Trophoblast cell (in vitro differentiated cells and primary cell): ENCODE measurements around the gene COQ2.
"Not testable (repeated sequence)": the region's sequence is repeated elsewhere in the genome, so short reads cannot be mapped to it uniquely, and the experiment has no call there.

Experiments used
- DNase-seq, 2 donors: peaks; one replicate each; pipeline ENCODE4 v3.0.0-alpha.2; 2016
- H2AFZ ChIP-seq: 2 replicates; pipeline ENCODE4 v1.6.1; 2013; ENCODE audit warnings: low read length, moderate library complexity, mild to moderate bottlenecking; ENCODE audit not compliant: insufficient read depth, poor library complexity
- H2AK5ac ChIP-seq: 2 replicates; pipeline ENCODE4 v1.6.1; 2013; ENCODE audit warnings: mild to moderate bottlenecking, low read length
- H2BK120ac ChIP-seq: 2 replicates; pipeline ENCODE4 v1.6.1; 2013; ENCODE audit warnings: low read length, mild to moderate bottlenecking, moderate library complexity; ENCODE audit not compliant: insufficient read depth, poor library complexity
- H2BK12ac ChIP-seq: 2 replicates; pipeline ENCODE4 v1.6.1; 2013; ENCODE audit warnings: mild to moderate bottlenecking, low read length, moderate library complexity
- H2BK5ac ChIP-seq: 2 replicates; pipeline ENCODE4 v1.6.1; 2013; ENCODE audit warnings: low read length, low read depth, moderate library complexity, mild to moderate bottlenecking; ENCODE audit not compliant: poor library complexity
- H3K14ac ChIP-seq: 2 replicates; pipeline ENCODE4 v1.6.1; 2013; ENCODE audit warnings: mild to moderate bottlenecking, low read length
- H3K18ac ChIP-seq: 2 replicates; pipeline ENCODE4 v1.6.1; 2013; ENCODE audit warnings: mild to moderate bottlenecking, low read length
- H3K23ac ChIP-seq: 2 replicates; pipeline ENCODE4 v1.6.1; 2013; ENCODE audit warnings: low read length
- H3K27ac ChIP-seq: 2 replicates; pipeline ENCODE4 v1.5.1; 2013; ENCODE audit warnings: low read depth, mild to moderate bottlenecking, inconsistent platforms, low read length, moderate library complexity
- H3K27me3 ChIP-seq: 2 replicates; pipeline ENCODE4 v1.6.1; 2013; ENCODE audit warnings: inconsistent platforms, mild to moderate bottlenecking, low read length, moderate library complexity; ENCODE audit not compliant: insufficient read depth
- H3K36me3 ChIP-seq, 2 experiments: 1 replicate in 1 of 2; 2 replicates in 1 of 2; pipeline ENCODE4 v1.6.1; 2013; ENCODE audit warnings: low read length in 2 of 2, mild to moderate bottlenecking in 2 of 2, moderate library complexity in 1 of 2; ENCODE audit not compliant: insufficient read depth in 2 of 2, control insufficient read depth in 1 of 2
- H3K4ac ChIP-seq: 2 replicates; pipeline ENCODE4 v1.6.1; 2013; ENCODE audit warnings: low read depth, mild to moderate bottlenecking, low read length, moderate library complexity
- H3K4me1 ChIP-seq, 2 experiments: 1 replicate in 1 of 2; 2 replicates in 1 of 2; pipeline ENCODE4 v1.6.1; 2013; ENCODE audit warnings: low read length in 2 of 2, mild to moderate bottlenecking in 2 of 2, moderate library complexity in 1 of 2; ENCODE audit not compliant: insufficient read depth in 2 of 2, control insufficient read depth in 1 of 2
- H3K4me2 ChIP-seq: 2 replicates; pipeline ENCODE4 v1.6.1; 2013; ENCODE audit warnings: inconsistent platforms, mild to moderate bottlenecking, low read length, moderate library complexity
- H3K4me3 ChIP-seq: 2 replicates; pipeline ENCODE4 v1.5.1; 2013; ENCODE audit warnings: mild to moderate bottlenecking, low read depth, low read length, inconsistent platforms
- H3K79me1 ChIP-seq: one replicate; pipeline ENCODE4 v1.6.1; 2013; ENCODE audit warnings: low read length
- H3K79me2 ChIP-seq: 2 replicates; pipeline ENCODE4 v1.6.1; 2013; ENCODE audit warnings: low read length, mild to moderate bottlenecking; ENCODE audit not compliant: control insufficient read depth, insufficient read depth, poor library complexity
- H3K9ac ChIP-seq: 2 replicates; pipeline ENCODE4 v1.6.1; 2013; ENCODE audit warnings: mild to moderate bottlenecking, low read length
- H3K9me3 ChIP-seq: 2 replicates; pipeline ENCODE4 v1.6.1; 2013; ENCODE audit warnings: low read depth, mild to moderate bottlenecking, control low read depth, inconsistent platforms, low read length; ENCODE audit not compliant: insufficient read depth
- H4K12ac ChIP-seq: 2 replicates; pipeline ENCODE4 v1.6.1; 2013; ENCODE audit warnings: low read depth, mild to moderate bottlenecking, low read length, moderate library complexity
- H4K8ac ChIP-seq: 2 replicates; pipeline ENCODE4 v1.6.1; 2013; ENCODE audit warnings: low read depth, mild to moderate bottlenecking, low read length, moderate library complexity
- H4K91ac ChIP-seq: one replicate; pipeline ENCODE4 v1.6.1; 2013; ENCODE audit warnings: low read depth, mild to moderate bottlenecking, low read length, moderate library complexity
- WGBS: extraction: QIAGEN DNeasy Blood & Tissue Kit; methylation state at CpG from one replicate; pipeline ENCODE4 v1.1.7; 2013; ENCODE audit warnings: missing lambda C conversion rate; ENCODE audit not compliant: insufficient read length, insufficient coverage; ENCODE audit errors: extremely low coverage; 5-methylcytosine and 5-hydroxymethylcytosine counted together

The COQ2 gene

DNA sequence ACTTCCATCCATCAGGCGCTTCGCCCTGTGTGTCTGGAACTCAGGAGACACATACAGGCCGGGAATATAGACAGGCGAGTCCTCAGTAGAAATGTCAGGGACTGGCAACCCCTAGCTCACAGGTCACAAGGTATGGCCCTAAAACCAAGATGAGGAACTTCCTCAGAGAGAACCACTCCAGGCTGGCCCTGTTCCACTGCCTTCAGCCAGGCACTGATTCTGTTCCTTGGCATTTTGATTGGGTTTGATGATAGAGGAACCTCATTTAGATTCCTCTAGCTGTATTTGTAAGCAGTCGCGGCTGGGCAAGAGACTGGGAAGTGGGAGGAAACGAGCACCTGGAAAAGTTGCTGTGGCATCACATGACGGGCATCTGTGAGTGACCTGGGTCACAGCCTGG is 41.9 kb upstream of the COQ2 start:
- Histone ChIP-seq H4K8ac (no peak overlapping the region), H2AFZ (no peak overlapping the region), H3K79me2 (no peaks in the 10 kb centered on the region), H3K4me3 (no peak overlapping the region), H2BK120ac (no peak overlapping the region), H4K12ac (no peak overlapping the region), H3K79me1 (no peaks in the 10 kb centered on the region), H3K4me2 (no peak overlapping the region), H3K4ac (no peak overlapping the region), H2AK5ac (no peak overlapping the region), H4K91ac (no peak overlapping the region), H3K9me3 (no peaks in the 10 kb centered on the region), H3K36me3 (no peaks in the 10 kb centered on the region), H3K4me1 (no peaks in the 10 kb centered on the region), H3K23ac (no peak overlapping the region), H3K18ac (no peak overlapping the region), H3K14ac (no peak overlapping the region), H3K9ac (no peak overlapping the region), H3K27ac (no peak overlapping the region), H2BK12ac (no peak overlapping the region), H2BK5ac (no peak overlapping the region), H3K27me3 (no peaks in the 10 kb centered on the region)
- no peak for DNase-seq
- WGBS, result no CpG with 5 or more reads among the region's 8 CpGs

- not testable (repeated sequence) for H2AFZ ChIP-seq, DNase-seq, H3K79me1 ChIP-seq, H2BK5ac ChIP-seq, H3K23ac ChIP-seq, H3K27ac ChIP-seq, H4K91ac ChIP-seq, H3K36me3 ChIP-seq, H3K27me3 ChIP-seq, H3K9me3 ChIP-seq, H2AK5ac ChIP-seq, H3K79me2 ChIP-seq, H2BK120ac ChIP-seq, H3K18ac ChIP-seq, H4K12ac ChIP-seq, H3K14ac ChIP-seq, H3K4me3 ChIP-seq, H3K4me1 ChIP-seq, H3K4ac ChIP-seq, H2BK12ac ChIP-seq, H3K4me2 ChIP-seq, H4K8ac ChIP-seq, H3K9ac ChIP-seq
- WGBS, result no CpG with 5 or more reads among the region's 4 CpGs
These were observed 40.7 kb upstream of the COQ2 start for GRCh38 chr4:83325306-83325705.

GRCh38 chr4:83323136-83323535 is 38.5 kb upstream of the COQ2 start:
- Histone ChIP-seq H3K9ac (no peak overlapping the region), H3K4ac (no peak overlapping the region), H3K23ac (no peak overlapping the region), H3K4me3 (no peak overlapping the region), H2BK12ac (no peak overlapping the region), H3K36me3 (no peaks in the 10 kb centered on the region), H3K79me2 (no peaks in the 10 kb centered on the region), H3K4me2 (no peak overlapping the region), H4K12ac (no peak overlapping the region), H3K79me1 (no peaks in the 10 kb centered on the region), H4K8ac (no peak overlapping the region), H2BK120ac (no peak overlapping the region), H3K14ac (no peak overlapping the region), H3K27ac (no peak overlapping the region), H2AK5ac (no peak overlapping the region), H4K91ac (no peak overlapping the region), H2BK5ac (no peak overlapping the region), H2AFZ (no peak overlapping the region), H3K4me1 (no peaks in the 10 kb centered on the region), H3K18ac (no peak overlapping the region), H3K27me3 (no peaks in the 10 kb centered on the region), H3K9me3 (no peaks in the 10 kb centered on the region)
- WGBS, result no CpG with 5 or more reads among the region's 3 CpGs
- no peak for DNase-seq

GRCh38 chr4:83320548-83320947 is 36.0 kb upstream of the COQ2 start:
- Histone ChIP-seq H3K4me1 (no peaks in the 10 kb centered on the region), H2AFZ (no peak overlapping the region), H3K9me3 (no peaks in the 10 kb centered on the region), H3K4ac (no peak overlapping the region), H3K27ac (no peak overlapping the region), H2AK5ac (no peak overlapping the region), H3K4me3 (peak overlapping the region; percentile 53), H3K4me2 (no peak overlapping the region), H3K18ac (no peak overlapping the region), H2BK5ac (no peak overlapping the region), H3K23ac (no peak overlapping the region), H2BK120ac (no peak overlapping the region), H4K12ac (no peak overlapping the region), H3K14ac (no peak overlapping the region), H2BK12ac (no peak overlapping the region), H4K91ac (no peak overlapping the region), H3K36me3 (no peaks in the 10 kb centered on the region), H3K79me1 (no peaks in the 10 kb centered on the region), H3K9ac (no peak overlapping the region), H3K79me2 (no peaks in the 10 kb centered on the region), H4K8ac (no peak overlapping the region), H3K27me3 (no peaks in the 10 kb centered on the region)
- no CpG with 5 or more reads among the region's 5 CpGs for WGBS
- DNase-seq, result peak; percentile 31 to 38
